BLaER1 treated with 17β-estradiol and CSF1 and Interleukin-3, amounts not matched to agents 10 nM and 100 nM (cell line): Measurements from ENCODE around the gene IQUB.
"Not testable (repeated sequence)": the region's sequence is repeated elsewhere in the genome, so short reads cannot be mapped to it uniquely, and the experiment has no call there.

Source experiments
- H3K27ac ChIP-seq, 11 experiments: shearing (Covaris generic); formaldehyde crosslinking; 2 replicates each; pipeline ENCODE4 v1.8.1; 2022
- H3K27me3 ChIP-seq, 11 experiments: shearing (Covaris generic); formaldehyde crosslinking; 2 replicates each; pipeline ENCODE4 v1.8.1; 2022
- H3K36me3 ChIP-seq, 11 experiments: shearing (Covaris generic); formaldehyde crosslinking; 2 replicates each; pipeline ENCODE4 v1.8.1; 2022
- H3K4me1 ChIP-seq, 10 experiments: shearing (Covaris generic); formaldehyde crosslinking; 2 replicates each; pipeline ENCODE4 v1.8.1; 2022
- H3K4me2 ChIP-seq, 11 experiments: shearing (Covaris generic); formaldehyde crosslinking; 2 replicates each; pipeline ENCODE4 v1.8.1; 2022
- H3K4me3 ChIP-seq, 10 experiments: shearing (Covaris generic); formaldehyde crosslinking; 2 replicates each; pipeline ENCODE4 v1.8.1; 2022
- H3K9ac ChIP-seq, 11 experiments: shearing (Covaris generic); formaldehyde crosslinking; 2 replicates each; pipeline ENCODE4 v1.8.1; 2022
- H3K9me3 ChIP-seq, 11 experiments: shearing (Covaris generic); formaldehyde crosslinking; replicated peaks in 1 of 11; 2 replicates each; pipeline ENCODE4 v1.8.1; 2022
- H4K20me1 ChIP-seq, 11 experiments: shearing (Covaris generic); formaldehyde crosslinking; 2 replicates each; pipeline ENCODE4 v1.8.1; 2022
- Cebpa-rat ChIP-seq, 11 experiments: shearing (Covaris generic); IDR thresholded peaks; 2 replicates each; pipeline ENCODE4 v1.8.1; 2022

IQUB gene

DNA sequence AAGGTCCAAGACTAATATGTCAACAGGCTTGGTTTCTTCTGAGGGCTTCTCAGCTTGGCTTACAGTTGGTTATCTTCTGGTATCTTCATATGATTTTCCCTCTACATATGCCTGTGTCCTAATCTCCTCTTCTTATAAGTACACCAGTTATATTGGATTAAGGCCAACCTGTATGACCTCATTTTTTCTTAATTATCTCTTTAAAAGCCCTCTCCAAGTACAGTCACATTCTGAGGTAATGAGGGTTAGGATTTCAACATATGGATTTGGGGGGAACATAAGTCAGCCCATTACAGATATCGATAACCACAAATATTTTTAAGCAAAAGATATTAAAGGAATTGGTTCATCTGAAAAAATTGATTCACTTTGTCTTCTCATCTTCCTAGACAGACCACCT is 49.2 kb downstream of the IQUB start:
- no peak for TF ChIP-seq Cebpa-rat (IDR thresholded peaks at IDR 0.05)
- Histone ChIP-seq H3K27ac (no peak overlapping the region), H3K9ac (no peak overlapping the region), H3K4me2 (no peak overlapping the region), H4K20me1 (no peaks in the 10 kb centered on the region), H3K4me3 (no peak overlapping the region), H3K9me3 (peaks cover 0 to 7% (median 0%) of the 10 kb centered on the region in 11 experiments; a peak in 3 of 22 replicates), H3K4me1 (no peaks in the 10 kb centered on the region), H3K36me3 (no peaks in the 10 kb centered on the region), H3K27me3 (no peaks in the 10 kb centered on the region)

DNA sequence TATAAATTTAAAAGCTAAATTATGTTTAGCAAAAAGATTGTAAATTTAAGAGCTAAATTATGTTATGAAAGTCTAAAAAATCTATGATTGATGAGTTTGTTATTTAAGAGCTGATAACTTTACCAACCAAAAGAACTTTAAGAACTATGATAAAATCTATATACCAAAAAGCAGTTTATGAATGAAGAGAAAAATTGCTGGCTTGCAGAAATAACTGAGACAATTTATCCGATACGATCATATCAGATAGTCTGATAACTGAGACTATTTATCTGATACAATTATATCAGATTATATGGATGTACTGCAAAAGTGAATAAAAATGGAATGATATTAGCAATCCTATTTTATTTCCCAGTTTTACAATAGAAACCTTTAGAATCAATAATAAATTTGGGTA is 50.2 kb downstream of the IQUB start:
- Histone ChIP-seq H3K27ac (no peak overlapping the region), H3K4me2 (no peak overlapping the region), H4K20me1 (no peaks in the 10 kb centered on the region), H3K4me3 (no peak overlapping the region), H3K27me3 (no peaks in the 10 kb centered on the region), H3K4me1 (no peaks in the 10 kb centered on the region), H3K9me3 (peaks cover 0 to 7% (median 0%) of the 10 kb centered on the region in 11 experiments; a peak in 2 of 22 replicates), H3K9ac (no peak overlapping the region), H3K36me3 (no peaks in the 10 kb centered on the region)
- TF ChIP-seq Cebpa-rat (IDR thresholded peaks at IDR 0.05), result no peak

- no peaks in the 10 kb centered on the region for H4K20me1 ChIP-seq
- H3K9ac ChIP-seq, result no peak overlapping the region
- H3K4me2 ChIP-seq, result no peak overlapping the region
- H3K4me1 ChIP-seq, result no peaks in the 10 kb centered on the region
- no peaks in the 10 kb centered on the region for H3K36me3 ChIP-seq
- no peak overlapping the region for H3K4me3 ChIP-seq
- H3K27ac ChIP-seq, result no peak overlapping the region
- H3K27me3 ChIP-seq, result no peaks in the 10 kb centered on the region
- TF ChIP-seq Cebpa-rat (IDR thresholded peaks at IDR 0.05), result no peak
- peaks cover 0 to 4% (median 0%) of the 10 kb centered on the region in 11 experiments; a peak in 3 of 22 replicates for H3K9me3 ChIP-seq
These were observed 54.3 kb downstream of the IQUB start for GRCh38 chr7:123480107-123480506.

- not testable (repeated sequence) for H3K27me3 ChIP-seq, H3K27ac ChIP-seq, H3K4me3 ChIP-seq, H3K36me3 ChIP-seq, H4K20me1 ChIP-seq, H3K9me3 ChIP-seq, H3K4me2 ChIP-seq, H3K4me1 ChIP-seq, H3K9ac ChIP-seq
These were observed 56.3 kb downstream of the IQUB start for GRCh38 chr7:123478056-123478455.

DNA sequence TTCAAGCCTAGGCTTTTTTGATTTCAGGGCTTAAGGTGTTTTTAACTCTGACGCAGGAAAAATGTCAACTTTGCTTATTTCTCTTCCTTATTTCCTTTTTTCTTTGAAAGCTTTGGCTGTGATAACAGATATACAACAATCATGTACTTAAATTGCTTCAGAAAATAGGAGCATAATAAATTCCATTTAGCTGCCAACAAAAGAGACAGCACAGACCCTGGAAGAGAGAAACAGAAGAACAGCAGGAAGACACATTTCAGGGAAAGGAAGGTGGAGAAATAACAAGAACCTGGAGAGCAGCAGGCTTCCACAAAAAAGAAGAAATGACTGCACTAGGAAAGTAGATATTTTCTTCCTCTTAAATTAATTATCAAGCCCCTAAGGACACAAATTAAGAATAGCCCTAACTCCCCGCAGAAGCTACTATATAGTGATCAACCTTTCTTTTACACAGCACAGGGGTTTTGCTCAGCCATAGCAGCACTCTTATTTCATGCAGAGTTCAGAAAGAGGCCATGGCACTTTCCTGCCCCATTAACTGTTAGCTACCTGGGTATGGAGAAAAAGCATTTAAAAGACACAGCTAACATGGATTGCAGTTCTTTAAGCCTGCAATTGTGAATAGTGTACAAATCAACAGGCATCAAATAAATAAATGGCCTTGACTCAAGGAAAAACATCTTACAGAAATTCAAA is 61.5 kb downstream of the IQUB start:
- no peaks in the 10 kb centered on the region for H3K36me3 ChIP-seq
- no peaks in the 10 kb centered on the region for H3K4me1 ChIP-seq
- peaks cover 0 to 2% (median 0%) of the 10 kb centered on the region in 11 experiments; a peak in 3 of 22 replicates for H3K9me3 ChIP-seq
- no peak overlapping the region for H3K4me3 ChIP-seq
- TF ChIP-seq Cebpa-rat (IDR thresholded peaks at IDR 0.05), result no peak
- no peak overlapping the region for H3K27ac ChIP-seq
- H3K4me2 ChIP-seq, result no peak overlapping the region
- no peaks in the 10 kb centered on the region; a peak in 1 of 22 replicates for H4K20me1 ChIP-seq
- no peaks in the 10 kb centered on the region for H3K27me3 ChIP-seq
- H3K9ac ChIP-seq, result no peak overlapping the region

- TF ChIP-seq Cebpa-rat (IDR thresholded peaks at IDR 0.05), result no peak
- no peak overlapping the region for H3K4me2 ChIP-seq
- H3K9me3 ChIP-seq, result no peaks in the 10 kb centered on the region
- H3K36me3 ChIP-seq, result no peaks in the 10 kb centered on the region
- H4K20me1 ChIP-seq, result no peaks in the 10 kb centered on the region; a peak in 1 of 22 replicates
- H3K4me1 ChIP-seq, result no peaks in the 10 kb centered on the region
- H3K27me3 ChIP-seq, result no peaks in the 10 kb centered on the region
- H3K9ac ChIP-seq, result no peak overlapping the region
- H3K4me3 ChIP-seq, result no peak overlapping the region
- no peak overlapping the region for H3K27ac ChIP-seq
These were observed 62.1 kb downstream of the IQUB start for GRCh38 chr7:123472327-123472726.

- no peak overlapping the region for H3K4me3 ChIP-seq
- H3K9me3 ChIP-seq, result no peaks in the 10 kb centered on the region
- H3K9ac ChIP-seq, result no peak overlapping the region
- no peaks in the 10 kb centered on the region for H3K27me3 ChIP-seq
- no peak for TF ChIP-seq Cebpa-rat (IDR thresholded peaks at IDR 0.05)
- H4K20me1 ChIP-seq, result no peaks in the 10 kb centered on the region; a peak in 1 of 22 replicates
- H3K4me1 ChIP-seq, result no peaks in the 10 kb centered on the region
- no peak overlapping the region for H3K4me2 ChIP-seq
- H3K36me3 ChIP-seq, result no peaks in the 10 kb centered on the region
- no peak overlapping the region for H3K27ac ChIP-seq
These were observed 66.1 kb downstream of the IQUB start for GRCh38 chr7:123468303-123468702.

GRCh38 chr7:123463890-123464289 is 70.5 kb downstream of the IQUB start:
- Histone ChIP-seq H3K36me3 (no peaks in the 10 kb centered on the region), H3K9ac (no peak overlapping the region), H3K4me3 (no peak overlapping the region), H4K20me1 (no peaks in the 10 kb centered on the region; a peak in 1 of 22 replicates), H3K27ac (no peak overlapping the region), H3K9me3 (no peaks in the 10 kb centered on the region), H3K4me2 (no peak overlapping the region), H3K27me3 (no peaks in the 10 kb centered on the region), H3K4me1 (no peaks in the 10 kb centered on the region)
- no peak for TF ChIP-seq Cebpa-rat (IDR thresholded peaks at IDR 0.05)

DNA sequence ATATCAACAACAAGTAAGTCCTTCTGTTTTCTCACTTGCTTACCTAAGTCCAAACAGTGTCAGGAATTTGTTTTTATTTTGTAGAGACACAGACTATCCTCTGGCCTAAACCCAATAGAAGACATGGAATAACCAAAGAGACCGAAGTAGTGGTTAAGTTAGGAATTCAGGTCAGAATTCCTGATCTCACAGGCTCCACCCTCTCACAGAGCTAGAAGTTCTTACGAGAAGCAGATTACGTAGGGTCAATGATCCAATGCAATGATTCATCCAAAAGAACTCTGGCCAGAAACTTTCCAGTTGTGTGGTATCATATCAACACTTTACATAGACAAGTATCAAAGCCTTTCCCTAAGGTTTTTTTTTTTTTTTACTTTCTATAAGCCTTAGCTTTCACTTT is 73.8 kb downstream of the IQUB start:
- no peaks in the 10 kb centered on the region for H4K20me1 ChIP-seq
- no peaks in the 10 kb centered on the region for H3K9me3 ChIP-seq
- H3K27me3 ChIP-seq, result no peaks in the 10 kb centered on the region
- TF ChIP-seq Cebpa-rat (IDR thresholded peaks at IDR 0.05), result no peak
- no peak overlapping the region for H3K9ac ChIP-seq
- no peaks in the 10 kb centered on the region for H3K4me1 ChIP-seq
- no peak overlapping the region for H3K4me2 ChIP-seq
- H3K4me3 ChIP-seq, result no peak overlapping the region
- H3K27ac ChIP-seq, result no peak overlapping the region
- H3K36me3 ChIP-seq, result no peaks in the 10 kb centered on the region

DNA sequence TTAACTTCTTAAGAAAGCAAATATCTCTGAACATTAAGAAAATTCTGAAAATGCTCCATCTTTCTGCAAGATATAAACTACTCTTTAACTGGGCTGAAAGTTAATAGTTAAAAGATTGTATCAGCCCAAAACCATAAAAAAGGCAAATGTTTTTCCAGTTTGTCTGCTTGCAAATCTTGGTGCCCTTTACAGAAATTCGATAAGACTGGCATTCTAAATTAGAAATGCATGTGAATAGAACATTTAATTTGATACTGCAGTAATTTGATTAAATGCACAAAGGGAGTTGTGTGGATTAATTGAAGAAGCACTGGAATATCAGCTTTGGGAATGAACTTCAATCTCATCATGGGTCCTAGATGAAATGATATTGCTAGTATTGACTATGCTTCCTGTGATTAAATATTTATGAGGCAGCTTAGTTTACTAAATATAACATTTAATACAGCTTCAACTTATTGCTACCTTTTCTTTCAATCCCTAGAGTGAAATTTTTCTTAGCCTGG is 78.4 kb downstream of the IQUB start:
- no peak overlapping the region for H3K4me3 ChIP-seq
- TF ChIP-seq Cebpa-rat (IDR thresholded peaks at IDR 0.05), result no peak
- H3K27me3 ChIP-seq, result no peaks in the 10 kb centered on the region

More for the DNA sequence above, 78.4 kb downstream of the IQUB start:
- Histone ChIP-seq H3K4me2 (no peak overlapping the region), H3K27ac (no peak overlapping the region), H4K20me1 (no peaks in the 10 kb centered on the region), H3K36me3 (no peaks in the 10 kb centered on the region), H3K9me3 (no peaks in the 10 kb centered on the region), H3K9ac (no peak overlapping the region), H3K4me1 (no peaks in the 10 kb centered on the region)
